Endometrial microvascular endothelial cells (primary cell): Measurements from ENCODE around the gene MAF. TPM values are rescaled to one million over a fixed set of nuclear protein-coding genes. Genes with fewer than 3 reads are reported as not detected.

Experiments used
- in situ Hi-C: cut with HindIII; loops from 2 replicates; pipeline ENCODE4 v1.10.0; 2017; ENCODE audit warnings: low sequenced_read_pairs, low pct_unique_long_range_greater_than_20kb; ENCODE audit errors: inconsistent ontology term
- total RNA-seq: library from RNA; depleted of rRNA; stranded (reverse); fragments of >200 nt; gene quantifications from one replicate; pipeline ENCODE4 v1.2.3, GENCODE V29; 2015; ENCODE audit errors: inconsistent ontology term

Gene MAF
- total RNA-seq, 1 donor from 2014 or later = not detected

- in situ Hi-C loops = no loop called here
These were observed 4.5 kb downstream of the MAF start for GRCh38 chr16:79595931-79596450.

DNA sequence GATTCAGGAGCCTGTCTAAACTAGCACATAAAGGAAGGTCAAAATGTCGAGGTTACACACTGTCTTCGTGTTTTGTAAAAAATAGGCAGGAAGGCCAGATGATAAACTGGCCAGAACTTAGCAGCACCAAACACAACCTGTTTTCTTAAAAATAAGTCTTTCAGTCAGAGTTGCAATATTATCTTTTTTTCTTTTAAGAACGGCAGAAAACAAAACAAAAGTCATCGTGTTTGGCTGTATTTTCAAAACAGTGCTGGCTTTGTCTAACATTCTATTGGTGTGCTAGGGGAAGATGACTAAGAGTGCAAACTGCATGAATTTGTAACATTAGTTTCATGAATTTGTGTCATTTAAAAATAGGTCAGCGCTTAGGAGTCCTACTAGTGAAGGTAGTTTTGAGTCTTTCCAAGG, 5.3 kb downstream of the MAF start:
- in situ Hi-C loops = no loop called here

DNA sequence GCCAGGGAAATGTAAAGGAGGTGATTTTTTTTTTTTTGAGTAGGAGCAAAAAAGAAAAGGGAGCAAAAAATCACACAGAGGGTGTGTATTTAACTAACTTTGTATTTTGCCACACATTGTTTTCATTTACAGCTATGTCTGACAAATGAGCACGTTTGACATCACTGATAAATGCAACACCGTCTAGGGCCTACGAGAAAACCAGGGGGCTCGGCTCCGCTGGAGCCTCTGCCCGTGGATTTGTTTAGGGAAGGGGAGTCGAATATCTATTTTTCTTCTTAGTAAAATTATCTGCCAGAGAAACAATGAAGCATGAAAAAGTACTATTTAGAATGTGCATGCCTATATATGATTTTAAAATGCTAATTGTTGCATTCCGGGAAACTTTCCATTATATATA, 6.8 kb downstream of the MAF start:
- in situ Hi-C loops = no loop called here

DNA sequence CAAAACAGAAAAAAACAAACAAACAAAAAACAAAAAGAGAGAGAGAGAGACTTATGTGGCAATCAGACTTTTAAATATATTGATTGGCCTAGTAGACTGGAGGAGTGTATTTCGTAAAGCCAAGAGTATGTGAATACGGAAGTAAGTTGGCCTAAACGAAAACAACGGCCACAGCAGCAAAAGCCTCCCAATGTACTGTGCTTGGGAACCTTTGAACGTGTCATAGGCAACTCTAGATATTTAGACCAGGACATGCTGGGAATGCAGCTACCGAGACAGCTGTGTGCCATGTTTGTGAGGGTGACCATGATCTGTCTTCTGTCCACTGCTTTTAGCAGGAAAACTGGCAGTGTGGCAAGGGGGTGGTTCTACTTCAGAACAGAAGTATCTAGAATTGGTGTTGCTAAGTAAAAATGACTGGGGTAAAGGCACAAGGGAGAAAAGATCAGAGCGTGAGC, 7.4 kb downstream of the MAF start:
- in situ Hi-C loops = no loop called here

GRCh38 chr16:79592186-79592585, 8.4 kb downstream of the MAF start:
- in situ Hi-C loops = no loop called here

- in situ Hi-C loops = no loop called here
These were observed 10.9 kb downstream of the MAF start for GRCh38 chr16:79589601-79590102.

DNA sequence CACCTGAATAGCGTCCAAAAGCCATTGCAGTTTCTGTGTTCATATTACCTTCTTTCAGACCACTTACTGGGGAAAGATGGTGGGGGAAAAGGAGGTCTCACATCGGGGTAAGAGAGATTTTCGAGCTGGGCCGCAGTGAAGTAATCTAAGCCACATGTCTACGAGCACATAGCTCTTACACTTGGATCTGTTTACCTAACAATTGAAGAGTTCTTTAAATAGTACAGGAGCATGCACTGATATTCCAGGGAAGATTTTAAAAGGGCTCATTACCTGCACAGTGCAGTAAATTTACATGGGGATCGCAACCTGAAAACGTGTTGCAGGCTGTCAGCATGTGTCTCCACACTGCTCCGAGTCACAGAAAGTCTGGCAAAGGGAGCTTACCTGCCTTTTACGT, 12.6 kb downstream of the MAF start:
- in situ Hi-C loops = no loop called here

- in situ Hi-C loops = no loop called here
These were observed 13.2 kb downstream of the MAF start for GRCh38 chr16:79587296-79587695.

- in situ Hi-C loops = no loop called here
These were observed 17.7 kb downstream of the MAF start for GRCh38 chr16:79582789-79583188.

- in situ Hi-C loops = no loop called here
These were observed 19.9 kb downstream of the MAF start for GRCh38 chr16:79580453-79581191.

DNA sequence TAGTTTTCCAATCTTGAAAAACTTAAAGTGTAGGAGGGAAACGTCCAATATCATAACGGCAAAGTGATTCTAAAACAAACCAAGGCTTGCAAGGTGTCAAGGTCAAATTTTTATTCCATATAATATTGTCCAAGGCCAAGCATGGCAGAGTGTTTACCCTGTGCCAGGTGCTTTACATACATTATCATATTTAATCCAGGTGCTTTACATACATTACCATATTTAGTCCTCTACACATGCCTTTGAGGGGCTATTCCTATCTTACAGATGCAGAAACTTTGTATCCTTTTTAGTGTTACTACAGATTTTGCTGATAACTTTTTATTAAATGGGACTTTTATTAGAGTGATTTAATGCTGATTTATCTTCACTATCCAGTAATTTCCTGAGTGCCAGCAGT, 23.9 kb downstream of the MAF start:
- in situ Hi-C loops = no loop called here

GRCh38 chr16:79573884-79574283, 26.7 kb downstream of the MAF start:
- in situ Hi-C loops = no loop called here

- in situ Hi-C loops = no loop called here
These were observed 27.5 kb downstream of the MAF start for GRCh38 chr16:79573071-79573470.

DNA sequence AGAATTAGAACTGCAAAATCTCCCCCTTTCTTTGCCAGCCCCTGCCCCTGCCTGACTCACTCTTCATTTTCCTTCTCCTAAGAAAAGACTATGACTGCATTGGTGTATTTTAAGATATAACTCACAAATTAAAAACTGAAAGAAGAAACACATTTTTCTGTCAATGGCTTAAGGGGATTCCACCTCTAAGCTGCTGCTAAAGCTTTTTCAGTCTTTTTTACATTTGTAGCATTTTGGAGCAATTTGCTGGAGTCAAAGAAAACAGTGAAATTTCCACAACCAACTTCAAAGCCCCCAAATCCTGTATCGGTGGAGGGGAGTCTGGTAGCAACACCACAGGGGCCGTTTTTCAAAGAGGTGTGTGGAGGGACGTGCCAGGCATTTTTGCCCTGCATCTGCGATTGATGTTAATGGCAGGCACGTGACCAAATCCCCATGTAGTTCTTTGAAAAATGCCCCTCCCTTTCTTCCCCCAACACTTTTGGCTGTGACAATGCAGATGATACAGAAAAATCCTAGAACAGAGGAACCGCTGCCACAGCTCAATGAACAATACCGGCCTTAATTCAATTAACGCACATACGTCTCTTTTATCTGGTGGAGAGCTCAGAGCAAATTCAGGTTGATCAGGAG, 28.5 kb downstream of the MAF start:
- in situ Hi-C loops = no loop called here

GRCh38 chr16:79571065-79571902, 29.3 kb downstream of the MAF start:
- in situ Hi-C loops = no loop called here

DNA sequence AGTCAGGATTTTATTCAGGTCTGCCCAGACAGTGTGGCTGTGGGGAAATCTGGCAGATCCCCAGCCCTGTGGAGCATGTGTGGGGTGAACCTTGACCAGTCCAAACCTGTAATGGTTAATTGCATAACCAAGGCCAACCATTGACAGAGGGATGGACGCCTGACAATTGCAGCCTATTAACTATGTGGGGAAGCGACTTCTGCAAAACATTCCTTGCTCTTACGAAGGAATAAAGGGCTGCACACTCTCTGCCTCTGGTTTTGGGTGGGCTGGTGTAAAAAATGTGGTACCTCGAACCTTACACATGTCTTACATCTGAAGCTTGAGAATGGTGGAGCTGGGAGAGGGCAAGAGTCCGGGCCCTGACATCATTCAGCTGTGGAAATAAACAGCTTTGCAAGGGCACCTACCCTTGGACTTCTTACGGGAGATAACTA, 35.8 kb downstream of the MAF start:
- in situ Hi-C loops = no loop called here

GRCh38 chr16:79563921-79564320, 36.6 kb downstream of the MAF start:
- in situ Hi-C loops = no loop called here

DNA sequence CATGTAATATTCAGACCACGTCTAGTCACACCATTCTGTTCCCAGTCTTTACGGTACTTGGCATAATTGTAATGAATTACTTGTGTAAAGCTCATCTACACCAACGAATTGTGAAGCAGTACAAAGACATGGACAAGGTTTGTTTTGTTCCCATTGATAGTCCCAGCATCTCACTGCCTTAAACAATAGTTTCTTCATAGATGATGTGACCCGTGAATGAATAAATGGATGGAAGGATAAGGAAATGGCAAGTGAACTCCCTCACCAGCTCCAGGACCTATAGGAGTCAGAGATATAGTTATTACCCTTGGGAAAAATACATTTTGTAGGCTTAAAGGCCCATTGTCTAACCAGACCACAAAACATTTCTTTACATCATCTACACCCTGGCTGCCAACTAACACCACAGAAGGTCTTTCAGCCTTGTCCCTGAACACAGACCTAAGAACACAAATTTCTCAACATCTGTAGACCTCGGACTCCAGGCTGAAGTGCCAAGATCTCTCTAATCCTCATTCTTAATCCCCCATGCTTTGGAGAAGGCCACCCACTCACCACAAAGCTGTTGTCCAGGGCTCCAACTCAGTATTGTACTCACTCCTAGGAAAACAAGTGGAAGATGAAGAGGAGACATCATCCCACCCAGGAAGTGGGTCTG, 38.2 kb downstream of the MAF start:
- in situ Hi-C loops = no loop called here

- in situ Hi-C loops = no loop called here
These were observed 38.8 kb downstream of the MAF start for GRCh38 chr16:79561729-79562128.
